Astrocyte (in vitro differentiated cells and primary cell): ENCODE data around the gene MARCKS. TPM values are rescaled to one million over a fixed set of nuclear protein-coding genes. Genes with fewer than 3 reads are reported as not detected.
A peak's percentile ranks its signal among the peaks of the same experiment; 100 is the strongest.

Source experiments
- DNase-seq: peaks from one replicate; pipeline ENCODE4 v3.0.0-alpha.2; 2010; ENCODE audit warnings: low read depth
- FAIRE-seq: peaks from 2 replicates; lab custom pipeline; 2011; peaks lifted over from hg19 to GRCh38; lab: Jason Lieb, UNC
- H2AFZ ChIP-seq: 2 replicates; pipeline ENCODE4 v1.6.0; 2012; ENCODE audit warnings: low read depth, low read length, inconsistent platforms
- H3K27ac ChIP-seq: 2 replicates; pipeline ENCODE4 v1.5.1; 2011; ENCODE audit warnings: low read depth, low read length, inconsistent platforms
- H3K27me3 ChIP-seq: 2 replicates; pipeline ENCODE4 v1.6.0; 2011; ENCODE audit warnings: low read length, inconsistent platforms; ENCODE audit not compliant: insufficient read depth
- H3K36me3 ChIP-seq: 2 replicates; pipeline ENCODE4 v1.5.1; 2011; ENCODE audit warnings: low read length, inconsistent platforms; ENCODE audit not compliant: insufficient read depth
- H3K4me1 ChIP-seq: 2 replicates; pipeline ENCODE4 v1.5.1; 2011; ENCODE audit warnings: low read length, inconsistent platforms; ENCODE audit not compliant: insufficient read depth
- H3K4me2 ChIP-seq: 2 replicates; pipeline ENCODE4 v1.6.0; 2012; ENCODE audit warnings: low read length, inconsistent platforms
- H3K4me3 ChIP-seq: 2 replicates; pipeline ENCODE4 v1.5.1; 2011; ENCODE audit warnings: low read depth, mild to moderate bottlenecking, low read length, inconsistent platforms; ENCODE audit not compliant: insufficient read depth
- H3K79me2 ChIP-seq: 2 replicates; pipeline ENCODE4 v1.6.0; 2012; ENCODE audit warnings: mild to moderate bottlenecking, low read length, inconsistent platforms; ENCODE audit not compliant: insufficient read depth
- H3K9ac ChIP-seq: 2 replicates; pipeline ENCODE4 v1.6.0; 2012; ENCODE audit warnings: mild to moderate bottlenecking, low read length, inconsistent platforms
- H3K9me3 ChIP-seq: 2 replicates; pipeline ENCODE4 v1.5.1; 2012; ENCODE audit warnings: low read depth, mild to moderate bottlenecking, low read length, inconsistent platforms; ENCODE audit not compliant: insufficient read depth
- H4K20me1 ChIP-seq: 2 replicates; pipeline ENCODE4 v1.6.0; 2012; ENCODE audit warnings: low read length, inconsistent platforms; ENCODE audit not compliant: insufficient read depth
- H3K27ac Mint-ChIP-seq: one replicate; pipeline ENCODE4 v1.8.0; 2021; ENCODE audit warnings: mild to moderate bottlenecking, mixed read lengths; ENCODE audit not compliant: unreplicated experiment
- H3K27me3 Mint-ChIP-seq: one replicate; pipeline ENCODE4 v1.8.0; 2021; ENCODE audit warnings: low read depth, mixed read lengths; ENCODE audit not compliant: unreplicated experiment
- H3K36me3 Mint-ChIP-seq: one replicate; pipeline ENCODE4 v1.8.0; 2021; ENCODE audit warnings: low read depth, mixed read lengths; ENCODE audit not compliant: unreplicated experiment
- H3K4me1 Mint-ChIP-seq: one replicate; pipeline ENCODE4 v1.8.0; 2021; ENCODE audit warnings: low read depth, mixed read lengths; ENCODE audit not compliant: unreplicated experiment
- H3K4me3 Mint-ChIP-seq: one replicate; pipeline ENCODE4 v1.8.0; 2021; ENCODE audit warnings: mild to moderate bottlenecking, moderate library complexity, mixed read lengths; ENCODE audit not compliant: unreplicated experiment
- H3K9me3 Mint-ChIP-seq: one replicate; pipeline ENCODE4 v1.8.0; 2021; ENCODE audit warnings: mild to moderate bottlenecking, mixed read lengths; ENCODE audit not compliant: unreplicated experiment
- EZH2 ChIP-seq: IDR thresholded peaks from 2 replicates; pipeline ENCODE4 v1.6.1; 2012; ENCODE audit warnings: mild to moderate bottlenecking, low read length, inconsistent platforms; ENCODE audit not compliant: insufficient read depth
- total RNA-seq: library from RNA; stranded (reverse); gene quantifications from 2 replicates; pipeline ENCODE4 v1.2.1, GENCODE V29; 2021
- TF ChIP-seq, protein P1 (sequence below): IDR thresholded peaks from 2 replicates; pipeline ENCODE4 v1.5.1; 2011; ENCODE audit warnings: low read depth, mild to moderate bottlenecking, inconsistent platforms, low read length, moderate library complexity; ENCODE audit not compliant: insufficient read depth

The MARCKS gene
- total RNA-seq, 1 donor from 2014 or later = 261 TPM

DNA sequence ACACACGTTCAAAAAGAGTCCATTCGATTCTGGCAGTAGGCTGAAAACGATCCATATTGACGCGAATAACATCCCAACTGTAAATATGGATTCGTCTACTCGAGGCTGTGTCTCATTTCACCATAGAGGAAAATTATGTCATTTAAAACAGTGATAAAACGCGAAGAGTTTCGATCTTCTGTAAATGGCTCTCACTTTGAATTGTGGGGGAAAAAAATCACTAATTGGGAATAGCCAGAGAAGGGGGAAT lies 845 bp upstream of the MARCKS start:
- Histone ChIP-seq H3K27ac (peak overlapping the region; percentile 100), H3K27me3 (no peaks in the 10 kb centered on the region), H2AFZ (peak overlapping the region; percentile 20), H3K9ac (peak overlapping the region; percentile 100), H4K20me1 (peaks cover 23% of the 10 kb centered on the region), H3K4me1 (peaks cover 14% of the 10 kb centered on the region), H3K9me3 (no peaks in the 10 kb centered on the region), H3K79me2 (peaks cover 59% of the 10 kb centered on the region), H3K36me3 (peaks cover 9% of the 10 kb centered on the region), H3K4me3 (peak overlapping the region; percentile 100), H3K4me2 (peak overlapping the region; percentile 93)
- H3K9me3 Mint-ChIP-seq = no peaks in the 10 kb centered on the region
- FAIRE-seq = peak; percentile 17
- peaks cover 12% of the 10 kb centered on the region for H3K4me1 Mint-ChIP-seq
- DNase-seq = no peak
- no peak overlapping the region for H3K4me3 Mint-ChIP-seq
- H3K27me3 Mint-ChIP-seq = no peaks in the 10 kb centered on the region
- H3K36me3 Mint-ChIP-seq = peaks cover 11% of the 10 kb centered on the region
- no peak overlapping the region for H3K27ac Mint-ChIP-seq
- TF ChIP-seq, protein P1, sequence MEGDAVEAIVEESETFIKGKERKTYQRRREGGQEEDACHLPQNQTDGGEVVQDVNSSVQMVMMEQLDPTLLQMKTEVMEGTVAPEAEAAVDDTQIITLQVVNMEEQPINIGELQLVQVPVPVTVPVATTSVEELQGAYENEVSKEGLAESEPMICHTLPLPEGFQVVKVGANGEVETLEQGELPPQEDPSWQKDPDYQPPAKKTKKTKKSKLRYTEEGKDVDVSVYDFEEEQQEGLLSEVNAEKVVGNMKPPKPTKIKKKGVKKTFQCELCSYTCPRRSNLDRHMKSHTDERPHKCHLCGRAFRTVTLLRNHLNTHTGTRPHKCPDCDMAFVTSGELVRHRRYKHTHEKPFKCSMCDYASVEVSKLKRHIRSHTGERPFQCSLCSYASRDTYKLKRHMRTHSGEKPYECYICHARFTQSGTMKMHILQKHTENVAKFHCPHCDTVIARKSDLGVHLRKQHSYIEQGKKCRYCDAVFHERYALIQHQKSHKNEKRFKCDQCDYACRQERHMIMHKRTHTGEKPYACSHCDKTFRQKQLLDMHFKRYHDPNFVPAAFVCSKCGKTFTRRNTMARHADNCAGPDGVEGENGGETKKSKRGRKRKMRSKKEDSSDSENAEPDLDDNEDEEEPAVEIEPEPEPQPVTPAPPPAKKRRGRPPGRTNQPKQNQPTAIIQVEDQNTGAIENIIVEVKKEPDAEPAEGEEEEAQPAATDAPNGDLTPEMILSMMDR = no peak
- no peak for TF ChIP-seq EZH2

DNA sequence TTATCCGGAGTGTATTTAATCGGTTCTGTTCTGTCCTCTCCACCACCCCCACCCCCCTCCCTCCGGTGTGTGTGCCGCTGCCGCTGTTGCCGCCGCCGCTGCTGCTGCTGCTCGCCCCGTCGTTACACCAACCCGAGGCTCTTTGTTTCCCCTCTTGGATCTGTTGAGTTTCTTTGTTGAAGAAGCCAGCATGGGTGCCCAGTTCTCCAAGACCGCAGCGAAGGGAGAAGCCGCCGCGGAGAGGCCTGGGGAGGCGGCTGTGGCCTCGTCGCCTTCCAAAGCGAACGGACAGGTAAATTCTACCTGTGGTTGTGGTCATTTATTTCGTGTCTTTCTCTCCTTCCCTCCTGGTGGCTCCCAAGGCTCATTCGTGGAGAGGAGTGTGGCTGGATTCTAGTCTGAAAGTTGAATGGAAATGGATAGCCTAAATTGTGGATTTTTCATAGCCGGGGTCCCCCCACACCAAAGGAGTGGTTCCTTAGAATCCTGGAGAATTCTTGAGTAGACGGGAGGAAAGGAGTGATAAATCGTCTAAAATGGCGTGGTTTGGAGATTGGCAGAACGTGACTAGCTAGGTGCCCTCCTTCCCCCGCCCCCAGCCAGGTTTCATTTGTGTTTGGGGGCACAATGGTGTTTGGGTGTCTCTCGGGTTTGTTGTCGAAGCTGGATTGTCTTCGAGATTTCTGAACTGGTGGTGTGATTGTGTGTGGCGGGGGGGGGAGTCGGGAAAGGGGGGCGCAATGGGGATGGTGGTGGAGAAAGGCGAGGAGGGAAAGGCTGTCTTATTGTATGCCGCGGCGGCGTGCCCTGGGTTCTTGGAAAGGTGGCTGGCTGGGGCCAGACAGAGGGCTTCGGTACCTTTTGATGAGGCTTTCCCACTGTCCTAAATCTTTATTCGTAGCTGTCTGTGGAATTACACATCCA lies 673 bp downstream of the MARCKS start:
- Histone ChIP-seq H3K79me2 (peaks cover 74% of the 10 kb centered on the region), H3K9ac (peak overlapping the region; percentile 100), H3K4me3 (peak overlapping the region; percentile 100), H3K4me2 (peak overlapping the region; percentile 93), H3K27ac (peak overlapping the region; percentile 100), H3K36me3 (peaks cover 11% of the 10 kb centered on the region), H3K4me1 (peaks cover 25% of the 10 kb centered on the region), H3K27me3 (no peaks in the 10 kb centered on the region), H2AFZ (no peak overlapping the region), H3K9me3 (no peaks in the 10 kb centered on the region), H4K20me1 (peaks cover 38% of the 10 kb centered on the region)
- no peaks in the 10 kb centered on the region for H3K9me3 Mint-ChIP-seq
- H3K4me1 Mint-ChIP-seq = peaks cover 17% of the 10 kb centered on the region
- DNase-seq = peak; percentile 27
- no peaks in the 10 kb centered on the region for H3K27me3 Mint-ChIP-seq
- TF ChIP-seq, protein P1 = no peak
- TF ChIP-seq EZH2 = no peak
- no peak overlapping the region for H3K27ac Mint-ChIP-seq
- FAIRE-seq = no peak
- peaks cover 11% of the 10 kb centered on the region for H3K36me3 Mint-ChIP-seq
- no peak overlapping the region for H3K4me3 Mint-ChIP-seq
